PC-3 (cell line): ENCODE measurements around the gene TCAF1.

Experiments used
- CTCF ChIP-seq: fragments of 300-600 bp; sonication (generic); conservative IDR thresholded peaks from 2 replicates; pipeline ENCODE4 v1.5.1; 2017; ENCODE audit warnings: antibody characterized with exemption, low read depth, mild to moderate bottlenecking, low read length
- EZH2 ChIP-seq: fragments of 300-600 bp; sonication (generic); IDR thresholded peaks from one replicate; pipeline ENCODE4 v1.6.1; 2017; ENCODE audit warnings: antibody characterized with exemption, mild to moderate bottlenecking, low read length; ENCODE audit not compliant: unreplicated experiment
- EZH2phosphoT487 ChIP-seq: fragments of 300-600 bp; sonication (generic); IDR thresholded peaks from 2 replicates; pipeline ENCODE4 v1.6.1; 2018; ENCODE audit warnings: mild to moderate bottlenecking, antibody characterized with exemption, low read length, borderline replicate concordance

GRCh38 chr7:143934526-143935325 lies 32.8 kb upstream of the TCAF1 start, which contains the start of gene OR2F2:
- TF ChIP-seq CTCF = no peak
- no peak for TF ChIP-seq EZH2phosphoT487
- no peak for TF ChIP-seq EZH2
